Measurements from ENCODE around the gene SUN5.
"Not testable (repeated sequence)": the region's sequence is repeated elsewhere in the genome, so short reads cannot be mapped to it uniquely, and the experiment has no call there.

SUN5 gene

DNA sequence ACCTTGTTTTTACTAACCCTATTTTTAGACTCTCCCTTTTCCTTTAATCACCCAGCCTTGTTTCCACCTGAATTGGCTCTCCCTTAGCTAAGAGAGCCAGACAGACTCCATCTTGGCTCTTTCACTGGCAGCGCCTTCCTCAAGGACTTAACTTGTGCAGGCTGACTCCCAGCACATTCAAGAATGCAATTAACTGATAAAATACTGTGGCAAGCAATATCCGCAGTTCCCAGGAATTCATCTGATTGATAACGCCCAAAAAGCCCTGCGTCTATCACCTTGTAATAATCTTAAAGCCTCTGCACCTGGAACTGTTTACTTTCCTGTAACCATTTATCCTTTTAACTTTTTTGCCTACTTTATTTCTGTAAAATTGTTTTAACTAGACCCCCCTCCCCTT lies 29.1 kb downstream of the SUN5 start:
- not testable (repeated sequence) for DNase-seq

DNA sequence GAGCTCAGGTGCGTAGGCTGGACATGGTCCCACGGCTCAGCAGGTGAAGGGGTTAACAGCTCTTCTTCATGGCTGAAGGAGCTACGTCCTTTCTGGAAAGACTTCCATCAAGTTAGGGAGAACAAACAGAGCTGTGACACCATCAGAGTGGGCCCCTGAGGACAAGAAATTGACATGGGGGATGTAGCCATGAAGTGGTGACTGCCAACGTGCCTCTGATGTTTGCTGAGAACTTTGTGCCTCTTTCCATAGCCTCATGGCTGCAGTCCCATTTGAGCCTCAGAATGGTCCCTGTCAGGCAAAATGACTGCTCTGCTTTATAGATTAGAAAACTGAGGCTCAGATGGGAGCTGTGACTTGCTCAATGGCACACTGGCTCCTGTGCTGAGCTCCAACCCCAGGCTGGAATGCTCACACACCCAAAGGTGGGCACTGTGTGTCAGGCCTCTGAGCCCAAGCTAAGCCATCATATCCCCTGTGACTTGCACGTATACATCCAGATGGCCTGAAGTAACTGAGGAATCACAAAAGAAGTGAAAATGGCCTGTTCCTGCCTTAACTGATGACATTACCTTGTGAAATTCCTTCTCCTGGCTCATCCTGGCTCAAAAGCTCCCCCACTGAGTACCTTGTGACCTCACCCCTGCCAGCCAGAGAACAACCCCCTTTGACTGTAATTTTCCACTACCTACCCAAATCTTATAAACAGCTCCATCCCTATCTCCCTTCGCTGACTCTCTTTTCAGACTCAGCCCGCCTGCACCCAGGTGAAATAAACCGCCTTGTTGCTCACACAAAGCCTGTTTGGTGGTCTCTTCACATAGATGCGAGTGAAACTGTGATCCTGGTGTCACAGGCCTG lies 29.8 kb downstream of the SUN5 start:
- DNase-seq, result not testable (repeated sequence)

DNA sequence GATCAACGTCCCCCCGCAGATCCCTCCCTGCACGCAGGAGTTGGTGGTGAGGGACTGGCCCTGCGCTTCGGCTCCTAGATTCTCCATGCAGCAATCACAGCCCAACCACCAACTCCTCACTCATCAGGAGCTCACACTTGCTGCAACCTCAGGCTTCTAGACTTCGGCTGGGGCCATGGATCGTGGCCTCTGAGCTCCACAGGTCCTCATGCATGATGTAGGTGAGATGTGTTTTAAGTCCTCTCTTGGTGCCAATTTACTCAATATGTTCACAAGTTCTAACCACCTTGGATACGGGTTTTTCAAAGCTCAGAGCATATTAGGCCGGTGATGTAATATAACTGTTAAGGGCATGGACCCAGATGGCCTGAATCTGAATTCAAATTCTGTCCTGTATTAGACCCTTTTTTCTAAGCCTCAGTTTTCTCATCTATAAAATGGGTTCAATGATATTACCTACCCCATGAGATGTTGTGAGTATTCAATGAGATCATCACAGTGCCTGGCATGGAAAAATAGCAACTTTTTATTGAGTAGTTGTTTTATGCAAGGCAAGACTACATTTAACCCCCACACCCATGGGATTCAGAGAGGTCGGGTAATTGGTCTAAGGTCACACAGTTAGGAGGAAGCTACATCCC lies 31.0 kb downstream of the SUN5 start:
- DNase-seq, result no peak

GRCh38 chr20:32972181-32973076 lies 31.8 kb downstream of the SUN5 start:
- peak; percentile 95 for DNase-seq

GRCh38 chr20:32971703-32972161 lies 32.5 kb downstream of the SUN5 start:
- DNase-seq, result peak; percentile 43

- no peak for DNase-seq
Observed at GRCh38 chr20:32970973-32971300, 33.3 kb downstream of the SUN5 start.

DNA sequence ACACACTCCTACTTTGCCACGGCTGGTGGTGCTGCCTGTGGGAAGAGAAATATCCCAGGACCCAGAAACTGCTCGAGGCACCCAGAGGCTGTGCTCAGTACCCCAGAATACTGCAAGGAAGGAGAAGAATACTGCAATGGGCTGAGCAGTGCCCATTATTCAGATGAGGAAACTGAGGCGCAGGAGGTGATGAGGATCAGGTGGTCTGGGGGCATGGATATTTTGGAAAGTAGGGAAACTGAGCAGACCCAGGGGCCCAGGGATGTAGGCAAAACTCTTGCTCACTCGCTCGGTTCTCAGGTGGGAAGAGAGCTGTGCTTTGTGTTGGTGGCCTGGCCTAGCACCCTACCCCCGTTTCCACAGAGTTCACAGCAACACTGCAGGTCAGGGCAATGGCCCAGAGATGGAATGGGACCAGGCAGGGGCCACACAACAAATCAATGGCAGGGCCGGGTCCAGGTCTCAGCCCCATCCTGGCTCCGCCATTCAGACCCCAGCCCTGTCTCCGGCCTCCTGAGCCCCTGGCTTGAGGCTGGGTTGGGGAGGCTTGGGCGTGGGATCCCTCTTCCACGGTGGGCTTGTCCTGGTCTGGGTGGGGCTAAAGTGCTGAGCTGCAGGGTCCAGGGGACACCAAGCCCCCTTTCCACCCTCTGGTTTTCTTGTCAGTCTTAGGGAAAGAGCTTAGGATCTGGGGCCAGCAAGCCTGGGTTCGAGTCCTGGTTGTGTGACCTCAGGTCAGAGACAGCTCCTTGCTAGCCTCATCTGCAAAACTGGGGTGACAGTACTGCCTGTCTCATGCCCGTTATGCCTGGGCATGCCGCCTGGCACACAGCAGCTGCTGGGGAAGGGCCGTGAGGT lies 33.9 kb downstream of the SUN5 start:
- DNase-seq, result no peak

DNA sequence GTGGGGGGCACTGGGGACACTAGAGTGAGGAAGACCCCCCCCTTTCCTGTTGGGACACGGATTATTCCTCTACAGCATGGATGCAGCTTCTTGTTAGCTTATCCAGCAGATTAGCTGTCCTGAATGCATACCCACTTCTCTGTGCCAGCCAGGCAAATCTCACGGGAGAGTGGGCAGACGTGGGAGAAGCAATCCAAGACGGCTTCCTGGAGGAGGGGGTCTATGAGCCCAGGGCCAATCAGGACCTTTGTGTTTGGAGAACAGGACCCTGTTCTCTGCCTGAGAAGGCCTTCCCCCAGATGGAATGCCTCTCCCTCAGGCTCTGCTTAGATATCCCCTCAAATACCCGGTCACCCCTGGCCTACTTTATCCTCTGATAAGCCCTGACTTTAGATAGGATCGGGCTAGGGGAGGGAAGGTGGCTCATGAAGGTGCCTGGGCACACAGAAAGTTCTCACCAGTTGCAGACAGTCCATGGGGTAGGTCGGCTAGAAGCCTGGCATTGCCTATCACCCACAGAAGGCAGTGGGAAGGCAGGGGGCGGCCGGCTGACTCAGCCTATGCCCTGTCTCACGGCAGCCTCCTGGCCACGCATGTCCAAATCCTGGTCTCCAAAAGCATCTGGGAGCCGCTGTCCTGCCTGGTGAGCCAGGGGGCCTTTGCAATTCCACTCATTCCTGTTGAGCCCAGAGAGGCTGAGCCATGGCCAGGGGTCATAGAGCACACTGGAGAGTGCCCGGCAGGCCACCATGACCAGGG lies 34.7 kb downstream of the SUN5 start:
- no peak for DNase-seq

GRCh38 chr20:32968478-32969241 lies 35.6 kb downstream of the SUN5 start:
- DNase-seq, result peak; percentile 41

DNA sequence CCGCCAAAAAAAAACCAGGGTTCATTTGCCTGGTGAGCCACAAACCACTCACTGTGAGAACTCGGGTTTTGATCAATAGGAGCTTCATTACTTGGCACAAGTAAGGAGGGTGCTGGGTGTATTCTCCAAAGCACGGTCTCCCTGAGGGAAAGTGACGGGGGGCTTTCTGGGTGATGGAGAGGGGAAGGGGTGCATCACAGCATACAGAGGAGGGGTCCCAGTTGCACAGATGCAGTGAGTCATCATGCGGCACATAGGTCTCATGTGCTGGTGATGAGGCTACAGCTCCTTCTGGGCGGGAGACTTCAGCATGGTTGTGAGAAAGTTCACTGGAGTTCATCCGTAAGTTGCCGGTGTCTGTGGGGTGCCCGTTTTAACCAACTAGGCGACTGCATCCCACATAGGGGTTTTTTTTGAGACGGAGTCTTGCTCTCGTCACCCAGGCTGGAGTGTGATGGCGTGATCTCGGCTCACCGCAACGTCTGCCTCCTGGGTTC lies 36.2 kb downstream of the SUN5 start:
- DNase-seq, result peak; percentile 37

DNA sequence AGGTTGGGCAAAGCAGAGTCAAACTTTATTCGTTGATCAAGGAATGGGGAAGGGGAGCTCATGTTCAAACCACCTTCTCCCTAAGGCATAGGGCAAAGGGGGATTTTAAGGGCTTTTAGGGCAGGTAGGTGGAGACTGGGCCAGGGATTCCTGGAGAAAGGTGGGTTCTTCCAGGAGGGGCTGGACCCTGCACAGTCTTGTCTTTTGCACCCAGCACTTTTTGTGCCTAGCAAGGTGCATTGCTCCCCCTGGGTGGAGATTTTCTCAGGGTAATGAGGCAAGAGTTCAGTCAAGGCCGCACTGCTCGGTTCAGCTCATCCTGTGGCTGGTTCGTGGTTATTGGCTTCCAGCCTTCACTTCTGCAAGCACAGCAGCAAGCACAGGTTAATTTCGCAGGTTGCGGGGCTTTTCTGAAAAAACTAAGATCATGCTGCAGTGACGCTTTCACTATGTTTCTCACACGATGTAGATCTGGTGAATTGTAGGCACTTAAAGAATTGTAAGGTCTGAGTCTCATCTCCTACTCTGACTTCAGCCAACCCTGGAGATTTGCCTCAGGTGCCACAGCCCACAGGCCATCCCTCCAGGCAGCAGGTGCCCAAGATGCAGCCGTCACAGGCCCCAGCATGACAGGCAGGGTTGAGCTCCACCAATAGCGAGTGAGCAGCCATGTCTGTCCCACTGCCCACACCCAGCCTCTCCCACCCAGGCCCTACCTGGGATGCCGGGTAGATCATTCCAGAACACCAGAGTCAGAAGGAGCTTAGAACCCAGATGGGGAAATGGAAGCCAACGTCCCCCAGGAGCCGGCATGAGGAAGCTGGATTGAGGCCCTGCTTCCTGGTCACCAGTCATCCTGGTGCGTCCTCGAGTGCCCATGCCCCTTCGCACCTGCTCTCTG lies 37.1 kb downstream of the SUN5 start:
- peak; percentile 76 for DNase-seq

- DNase-seq, result no peak
Observed at GRCh38 chr20:32966382-32966781, 37.9 kb downstream of the SUN5 start.

DNA sequence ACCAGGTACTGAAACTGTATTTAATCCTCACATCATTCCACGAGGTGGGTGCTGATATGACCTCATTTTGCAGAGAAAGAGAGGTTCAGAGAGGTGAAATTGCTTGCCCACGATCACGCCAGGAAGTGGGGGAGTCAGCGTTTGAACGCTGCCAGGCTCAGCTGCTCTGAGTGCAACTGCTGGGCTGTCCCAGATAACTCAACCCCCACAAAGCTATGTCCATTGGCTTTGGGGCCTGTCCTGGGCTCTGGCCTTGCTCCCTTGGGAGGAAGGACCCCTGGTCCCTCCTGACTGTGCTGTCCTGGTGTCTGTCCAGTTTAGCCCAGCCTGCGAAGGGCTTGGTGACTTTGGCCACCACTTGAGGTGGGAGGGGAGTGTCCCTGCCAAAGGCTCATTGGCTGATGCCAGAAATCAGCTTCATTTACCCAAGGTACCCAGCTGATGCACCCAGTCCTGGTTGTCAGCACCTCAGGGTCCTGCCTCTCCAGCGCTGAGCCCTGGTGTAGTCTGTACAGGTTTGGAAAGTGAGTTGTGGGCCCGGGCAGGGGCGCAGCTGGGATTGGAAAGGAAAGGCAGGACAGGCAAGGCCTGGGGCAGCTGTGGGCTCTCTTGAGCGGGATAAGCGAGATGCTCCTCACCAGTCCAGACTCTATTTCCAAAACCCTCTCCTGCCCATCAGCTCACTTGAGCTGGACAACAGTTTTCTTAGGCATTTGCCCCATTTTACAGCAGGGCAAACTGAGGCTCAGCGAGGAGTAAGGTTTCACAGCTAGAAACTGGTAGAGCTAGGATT lies 38.5 kb downstream of the SUN5 start:
- DNase-seq, result no peak

- DNase-seq, result no peak
Observed at GRCh38 chr20:32965115-32965514, 39.1 kb downstream of the SUN5 start.

GRCh38 chr20:32964575-32964974 lies 39.7 kb downstream of the SUN5 start:
- DNase-seq, result no peak

DNA sequence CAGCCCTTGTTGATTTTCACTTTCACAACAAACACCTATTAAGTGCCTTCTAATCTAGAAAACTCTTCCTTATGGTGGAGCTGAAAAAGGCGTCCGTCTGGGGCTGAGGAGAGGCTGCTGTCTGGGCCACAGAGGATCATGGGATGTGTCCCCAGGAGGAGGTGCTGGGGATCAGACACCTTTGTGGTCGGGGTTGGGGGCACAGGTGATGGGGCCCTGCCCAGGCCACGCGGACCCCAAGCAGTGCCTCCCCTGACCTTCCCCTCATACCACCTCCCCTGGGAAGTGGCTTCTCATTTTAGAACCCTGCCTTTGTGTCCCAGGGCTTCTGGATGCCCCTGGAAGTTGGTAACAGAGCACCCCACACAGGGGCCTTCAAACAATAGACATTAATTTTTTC lies 41.1 kb downstream of the SUN5 start:
- DNase-seq, result no peak

GRCh38 chr20:32962646-32963045 lies 41.6 kb downstream of the SUN5 start:
- DNase-seq, result not testable (repeated sequence)

- no peak for DNase-seq
Observed at GRCh38 chr20:32962053-32962452, 42.2 kb downstream of the SUN5 start.

All from activated CD4-positive, alpha-beta T cell treated with anti-CD3 and anti-CD28 coated beads, Interleukin-10, Interleukin-2, amounts not matched to agents 100 ng/mL and 50 ng/mL, durations not matched to agents 16 hours and 8 hours (primary cell).